Skin of body (tissue), 2 donors: ENCODE results near the gene FNDC5. TPM values are rescaled to one million over a fixed set of nuclear protein-coding genes. Genes with fewer than 3 reads are reported as not detected.

ENCODE experiments used
- DNase-seq: peaks from one replicate; lab custom pipeline; 2025; lab: John Stamatoyannopoulos, UW
- total RNA-seq: library from RNA; depleted of rRNA; stranded (reverse); fragments of >200 nt; gene quantifications from one replicate; pipeline ENCODE4 v1.2.3, GENCODE V29; 2014

Gene FNDC5
- total RNA-seq, 1 donor from 2014 or later, result 25.4 TPM

DNA sequence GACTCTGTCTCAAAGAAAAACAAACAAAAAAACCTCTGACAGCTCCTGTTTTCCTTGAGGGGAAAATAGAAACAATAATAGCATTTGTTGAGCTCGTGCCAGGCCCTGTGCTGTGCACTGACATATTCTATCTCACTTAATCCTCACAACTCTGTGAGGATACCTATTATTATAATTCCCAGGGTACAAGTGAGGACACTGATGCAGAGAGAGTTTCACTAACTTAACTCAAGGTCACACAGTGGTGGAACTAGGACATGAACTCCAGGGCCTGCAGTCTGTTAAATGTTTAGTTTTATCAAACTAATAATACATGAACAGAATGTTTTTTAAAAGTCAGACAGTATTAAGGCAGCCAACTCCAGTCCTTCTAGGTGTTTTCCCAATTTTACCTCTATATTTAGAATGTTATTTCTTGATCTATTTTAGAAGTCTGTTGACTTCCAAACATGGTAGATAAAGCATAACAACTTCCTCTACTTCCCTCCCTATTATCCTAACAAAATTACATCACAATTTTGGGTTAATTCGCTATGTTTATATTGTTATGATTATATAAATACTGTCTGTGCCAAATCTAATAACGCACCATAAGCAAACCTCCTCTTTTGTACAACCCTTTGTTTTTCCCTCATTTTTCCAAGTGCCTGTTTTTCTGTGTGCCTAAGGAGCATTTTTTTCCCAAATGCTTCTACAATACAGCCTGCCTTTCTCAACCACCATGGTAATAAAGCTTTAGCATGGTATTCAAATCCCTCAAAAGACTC lies 4.9 kb downstream of the FNDC5 start:
- no peak for DNase-seq

- DNase-seq, result no peak
Measured at GRCh38 chr1:32864375-32865019, 6.2 kb downstream of the FNDC5 start.

- DNase-seq, result no peak
Measured at GRCh38 chr1:32863881-32864245, 6.8 kb downstream of the FNDC5 start.

- no peak for DNase-seq
Measured at GRCh38 chr1:32863218-32863880, 7.4 kb downstream of the FNDC5 start.

- DNase-seq, result no peak
Measured at GRCh38 chr1:32861904-32862695, 8.6 kb downstream of the FNDC5 start.

DNA sequence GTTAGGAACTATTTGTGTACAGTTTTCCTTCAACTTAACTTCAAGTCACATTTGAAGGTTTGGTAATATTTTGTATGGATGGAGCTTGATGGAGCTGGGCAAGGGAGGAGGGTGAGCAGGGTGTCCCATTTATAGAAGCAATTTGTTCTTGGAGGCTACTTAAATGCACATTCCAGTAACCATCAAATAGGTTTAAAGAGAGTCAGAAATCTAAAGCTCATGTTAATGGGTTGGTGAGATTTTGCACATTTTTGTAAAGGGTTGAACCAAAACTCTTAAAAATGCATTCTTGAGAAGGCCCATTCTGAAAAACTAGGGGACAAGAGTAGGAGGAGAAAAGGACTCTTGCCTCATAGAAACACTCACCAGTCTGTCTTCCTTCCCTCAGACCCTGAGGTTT lies 10.1 kb downstream of the FNDC5 start:
- no peak for DNase-seq

GRCh38 chr1:32859915-32860314 lies 10.8 kb downstream of the FNDC5 start:
- DNase-seq, result no peak

GRCh38 chr1:32858791-32859190 lies 11.9 kb downstream of the FNDC5 start:
- no peak for DNase-seq

DNA sequence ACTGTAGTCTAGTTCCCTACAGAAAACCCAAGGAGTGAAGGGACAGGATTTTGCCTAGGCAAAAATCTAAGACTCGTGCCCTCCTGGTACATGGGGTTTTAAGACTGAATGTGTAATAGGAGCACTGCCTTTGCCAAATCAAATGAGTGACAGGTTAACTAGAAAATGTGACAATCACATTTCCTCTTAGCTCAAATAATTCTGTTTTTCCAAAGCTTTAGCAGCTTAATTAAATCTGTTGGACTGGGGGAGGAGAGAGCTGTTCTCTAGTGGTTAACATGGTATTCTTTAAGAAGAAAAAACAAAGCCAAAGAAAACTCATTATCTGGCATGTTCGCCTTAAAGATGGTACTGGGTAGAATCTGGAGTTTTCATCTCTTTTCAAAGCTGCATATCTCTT lies 12.6 kb downstream of the FNDC5 start:
- no peak for DNase-seq

- DNase-seq, result no peak
Measured at GRCh38 chr1:32855861-32856617, 14.7 kb downstream of the FNDC5 start.

DNA sequence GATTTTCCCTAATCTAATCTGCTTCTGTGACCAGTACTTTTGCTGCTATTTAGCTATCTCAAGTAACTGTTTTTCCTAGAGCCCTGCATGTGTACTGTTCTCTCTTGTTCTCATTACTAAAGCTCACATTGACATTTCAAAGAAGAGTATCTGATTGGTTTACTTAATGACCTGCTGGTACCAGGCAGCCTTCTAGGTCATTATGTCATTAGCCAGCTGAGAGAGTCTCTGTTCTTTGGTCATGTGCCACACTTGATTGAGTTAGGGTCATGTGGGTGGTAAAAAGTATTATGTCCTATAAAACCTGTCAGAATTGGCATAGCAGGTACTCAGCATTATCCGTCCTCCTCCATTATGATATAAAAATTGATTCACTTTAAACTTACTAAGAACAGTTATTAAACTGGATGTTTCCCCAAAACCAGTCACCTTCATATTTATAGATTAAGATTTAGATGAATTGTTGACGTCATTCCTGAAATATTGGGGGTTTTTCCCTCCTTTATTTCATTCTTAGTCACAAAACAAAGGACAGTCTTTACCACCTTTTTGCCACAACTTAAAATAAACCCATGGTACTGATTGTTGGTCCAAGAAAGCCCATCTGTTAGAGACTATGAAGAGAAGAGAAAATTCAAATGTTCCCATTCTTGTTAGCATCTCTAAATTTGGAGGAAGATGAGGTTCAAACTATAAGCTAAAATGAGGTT lies 22.2 kb downstream of the FNDC5 start:
- DNase-seq, result no peak

DNA sequence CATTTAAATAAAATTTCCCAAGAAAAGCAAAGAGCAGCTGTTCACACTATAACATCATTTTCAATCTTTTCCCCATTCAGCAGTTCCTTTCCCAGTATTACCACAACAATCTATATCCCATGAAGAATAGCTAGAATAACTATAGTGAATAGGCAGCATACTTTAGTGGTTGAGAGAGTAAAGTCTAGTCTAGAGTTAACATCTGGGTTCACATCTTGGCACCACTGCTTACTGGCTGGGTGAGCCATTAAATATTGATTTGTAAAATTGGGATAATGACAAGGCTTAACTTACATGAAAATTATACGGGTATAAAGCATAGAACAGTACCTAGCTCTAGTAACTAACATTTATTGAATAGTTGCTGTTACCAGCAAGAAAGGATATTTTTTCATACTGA lies 38.8 kb downstream of the FNDC5 start:
- DNase-seq, result no peak

DNA sequence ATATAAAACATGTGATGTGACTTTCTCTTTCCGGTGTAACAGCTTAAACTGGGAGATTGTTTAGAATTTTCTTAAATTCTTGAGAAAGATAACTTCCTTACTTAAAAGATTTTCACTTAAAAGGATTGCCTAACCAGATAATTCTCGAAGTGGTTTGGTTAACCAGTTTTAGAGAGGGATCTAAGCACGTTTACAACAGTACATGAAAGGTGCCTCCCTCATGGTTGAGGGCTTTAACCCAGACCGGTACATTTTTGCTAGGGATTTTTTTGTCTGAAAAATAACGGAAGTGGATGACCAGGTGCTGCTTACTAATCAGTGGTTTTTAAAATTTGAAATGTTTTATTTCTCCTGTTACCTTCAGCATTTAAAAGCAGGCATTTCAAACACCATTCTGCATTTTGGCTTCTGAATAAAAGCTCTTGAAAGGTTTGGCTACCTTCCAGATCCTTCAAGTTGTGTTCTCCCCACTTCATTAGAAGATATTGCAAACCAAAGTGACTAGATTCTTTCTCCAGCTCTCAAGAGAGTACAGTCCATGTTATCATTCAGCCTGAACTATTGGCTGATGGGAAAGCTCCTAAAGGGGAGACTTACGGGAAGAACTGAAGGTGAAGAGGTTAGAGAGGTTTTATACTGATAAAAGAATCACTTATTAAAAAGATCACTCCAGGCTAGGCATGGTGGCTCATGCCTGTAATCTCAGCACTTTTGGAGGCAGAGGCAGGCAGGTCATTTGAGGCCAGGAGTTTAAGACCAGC lies 40.4 kb downstream of the FNDC5 start:
- no peak for DNase-seq

- DNase-seq, result peak; percentile 2
Measured at GRCh38 chr1:32828341-32828740, 42.4 kb downstream of the FNDC5 start.

DNA sequence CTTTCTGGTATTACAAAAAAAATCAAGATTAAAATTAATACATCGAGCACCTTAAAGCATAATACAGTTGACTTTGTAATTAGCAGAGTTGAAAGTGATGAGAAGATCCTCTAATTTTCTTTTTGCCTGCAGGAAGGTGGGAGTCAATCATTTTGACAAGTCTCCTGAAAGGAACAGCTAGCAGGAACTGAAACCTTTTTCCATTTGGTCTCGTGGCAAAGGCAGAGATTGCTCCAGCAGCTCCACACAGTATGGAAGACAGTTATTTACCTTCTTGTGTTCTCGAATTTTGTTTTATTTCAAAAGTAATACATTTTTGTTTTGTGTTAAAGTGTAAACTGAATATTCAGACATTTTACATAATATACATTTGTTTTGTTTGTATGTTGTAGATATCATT lies 45.5 kb downstream of the FNDC5 start:
- DNase-seq, result no peak

DNA sequence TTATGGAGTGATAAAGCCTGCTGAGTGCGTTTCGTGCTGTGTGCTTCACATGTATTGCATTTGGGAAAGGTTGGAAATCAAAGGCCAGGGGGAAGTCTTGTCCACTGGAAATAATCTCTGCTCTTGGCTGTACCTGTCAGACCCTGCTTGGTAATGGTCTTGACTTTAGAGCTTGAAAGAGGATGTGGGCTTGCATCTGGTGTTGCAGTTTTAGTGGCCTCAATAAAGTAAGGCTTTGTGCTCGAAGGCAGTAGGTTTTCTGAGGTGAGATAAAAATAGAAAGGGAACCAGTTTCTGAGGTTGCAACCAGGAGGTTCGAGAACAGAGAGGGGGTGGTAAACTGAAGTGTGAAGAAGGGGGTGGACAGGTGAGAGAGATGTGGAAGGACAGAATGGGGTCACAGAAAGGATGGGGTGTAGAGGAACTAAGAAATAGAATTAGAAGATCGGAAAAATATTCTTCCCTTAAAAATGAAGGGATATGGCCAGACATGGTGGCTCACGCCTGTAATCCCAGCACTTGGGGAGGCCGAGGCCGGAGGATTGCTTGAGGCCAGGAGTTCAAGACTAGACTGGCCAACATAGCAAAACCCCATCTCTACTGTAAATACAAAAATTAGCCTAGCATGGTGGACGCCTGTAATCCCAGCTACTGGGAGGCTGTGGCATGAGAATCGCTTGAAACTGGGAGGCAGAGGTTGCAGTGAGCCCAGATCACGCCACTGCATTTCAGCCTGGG lies 51.7 kb downstream of the FNDC5 start:
- DNase-seq, result no peak

GRCh38 chr1:32817815-32818786 lies 52.6 kb downstream of the FNDC5 start:
- peak; percentile 53 for DNase-seq
